T-helper 1 cell treated with Interleukin-12 subunit alpha and Interleukin-12 subunit beta and Interleukin-4 antibody, amounts not matched to agents 30 ng/mL and 1 ng/mL, for 36 hours (primary cell): ENCODE measurements around the gene KAZN. TPM values are rescaled to one million over a fixed set of nuclear protein-coding genes. Genes with fewer than 3 reads are reported as not detected.

Experiments used
- intact Hi-C: fragments of 100-400 bp; cut with micrococcal nuclease; formaldehyde crosslinking; loops from one replicate; pipeline ENCODE4 v1.15.1; 2024
- total RNA-seq: library from RNA; stranded (reverse); gene quantifications from 2 replicates; pipeline ENCODE4 v1.2.3, GENCODE V29; 2022

KAZN gene
- total RNA-seq, 1 donor from 2014 or later = 0.20 TPM

- intact Hi-C loops = no loop called here
Observed at GRCh38 chr1:14817223-14818170, 219.0 kb downstream of the KAZN start.

GRCh38 chr1:14820295-14821085 is 222.0 kb downstream of the KAZN start:
- intact Hi-C loops = no loop called here

GRCh38 chr1:14822493-14822892 is 224.0 kb downstream of the KAZN start:
- intact Hi-C loops = no loop called here

- intact Hi-C loops = no loop called here
Observed at GRCh38 chr1:14822996-14823395, 224.5 kb downstream of the KAZN start.

GRCh38 chr1:14824314-14824915 is 225.9 kb downstream of the KAZN start:
- intact Hi-C loops = no loop called here

- intact Hi-C loops = no loop called here
Observed at GRCh38 chr1:14825396-14825795, 226.9 kb downstream of the KAZN start.

GRCh38 chr1:14826172-14826636 is 227.7 kb downstream of the KAZN start:
- intact Hi-C loops = no loop called here

GRCh38 chr1:14826731-14827326 is 228.3 kb downstream of the KAZN start:
- intact Hi-C loops = no loop called here

- intact Hi-C loops = no loop called here
Observed at GRCh38 chr1:14827870-14828269, 229.4 kb downstream of the KAZN start.

GRCh38 chr1:14828665-14829064 is 230.2 kb downstream of the KAZN start:
- intact Hi-C loops = no loop called here

GRCh38 chr1:14835725-14836124 is 237.2 kb downstream of the KAZN start:
- intact Hi-C loops = no loop called here

- intact Hi-C loops = no loop called here
Observed at GRCh38 chr1:14836426-14837140, 238.1 kb downstream of the KAZN start.

GRCh38 chr1:14840374-14840773 is 241.9 kb downstream of the KAZN start:
- intact Hi-C loops = no loop called here

- intact Hi-C loops = no loop called here
Observed at GRCh38 chr1:14841456-14841855, 243.0 kb downstream of the KAZN start.

- intact Hi-C loops = no loop called here
Observed at GRCh38 chr1:14841951-14842350, 243.5 kb downstream of the KAZN start.

GRCh38 chr1:14842361-14842760 is 243.9 kb downstream of the KAZN start:
- intact Hi-C loops = no loop called here

- intact Hi-C loops = no loop called here
Observed at GRCh38 chr1:14842891-14843290, 244.4 kb downstream of the KAZN start.

- intact Hi-C loops = no loop called here
Observed at GRCh38 chr1:14843525-14843924, 245.0 kb downstream of the KAZN start.

- intact Hi-C loops = no loop called here
Observed at GRCh38 chr1:14844356-14844755, 245.9 kb downstream of the KAZN start.

GRCh38 chr1:14844923-14845617 is 246.6 kb downstream of the KAZN start:
- intact Hi-C loops = no loop called here
